GM19240 (cell line): ENCODE measurements around the gene NREP.

Experiments
- DNase-seq: peaks from one replicate; pipeline ENCODE4 v3.0.0; 2011; ENCODE audit warnings: low spot score; ENCODE audit not compliant: insufficient read length

NREP gene, protein sequence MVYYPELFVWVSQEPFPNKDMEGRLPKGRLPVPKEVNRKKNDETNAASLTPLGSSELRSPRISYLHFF

DNA sequence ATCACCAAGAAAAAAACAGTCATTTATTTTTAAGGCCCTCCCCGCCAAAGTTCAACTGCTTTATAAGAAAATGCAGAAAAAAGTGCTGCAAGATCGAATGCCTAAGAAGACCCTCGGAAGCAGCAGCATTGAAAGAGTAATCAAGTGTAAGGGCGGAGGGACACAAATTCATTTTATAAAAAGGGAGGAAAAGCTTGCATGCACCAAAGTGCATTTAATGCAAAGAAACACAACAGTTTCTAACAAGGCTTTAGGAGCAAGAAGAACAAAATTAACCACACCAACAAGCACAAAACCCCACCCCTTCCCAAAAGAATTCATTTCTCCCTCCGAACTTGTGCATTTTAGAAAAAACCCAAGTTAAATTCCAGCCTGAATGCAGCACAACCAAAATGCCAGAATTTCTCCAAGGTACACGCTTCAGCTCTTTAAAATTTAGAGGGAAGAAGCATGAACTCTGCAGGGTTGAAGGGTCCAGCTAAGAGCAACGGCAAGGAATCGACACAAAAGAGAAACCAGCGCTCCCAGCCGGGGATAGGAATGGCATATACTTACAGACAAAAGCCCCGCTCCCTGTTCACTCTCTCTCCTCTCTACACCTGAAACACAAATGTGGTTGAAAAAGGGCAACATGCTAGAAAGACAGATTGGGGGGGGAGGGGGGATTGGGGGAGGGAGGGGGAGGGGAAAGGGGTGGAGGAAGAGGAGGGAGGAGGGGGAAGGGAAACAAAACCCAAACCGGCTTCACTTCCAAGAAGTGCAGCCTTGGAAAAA is at the start of gene NREP:
NREP (minus strand) TSS at position 614 of the 774 bp plus-strand sequence. CDS start 1,422 bp downstream, outside the sequence.
- DNase-seq, result no peak

DNA sequence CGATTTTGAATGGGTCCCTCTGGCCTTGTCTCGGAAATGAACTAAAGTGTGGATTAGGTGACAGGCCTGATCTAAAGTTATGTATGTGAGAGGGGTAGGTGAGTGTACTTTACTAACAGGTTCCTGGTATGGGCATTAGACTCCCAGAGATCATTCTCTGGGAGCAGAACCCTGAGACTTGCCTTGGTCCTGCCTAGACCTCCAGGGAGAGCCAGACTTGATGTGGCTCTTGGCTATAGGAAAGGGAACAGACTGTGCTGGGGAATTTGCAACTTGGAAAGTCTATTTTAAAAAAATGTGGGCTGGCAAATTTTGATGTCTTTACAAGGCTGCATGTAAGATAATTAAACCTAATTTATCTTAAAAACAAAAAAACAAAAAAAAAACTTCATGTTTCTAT is 49.8 kb upstream of the NREP start:
- no peak for DNase-seq

GRCh38 chr5:111806156-111806555 is 49.2 kb upstream of the NREP start:
- DNase-seq, result no peak

DNA sequence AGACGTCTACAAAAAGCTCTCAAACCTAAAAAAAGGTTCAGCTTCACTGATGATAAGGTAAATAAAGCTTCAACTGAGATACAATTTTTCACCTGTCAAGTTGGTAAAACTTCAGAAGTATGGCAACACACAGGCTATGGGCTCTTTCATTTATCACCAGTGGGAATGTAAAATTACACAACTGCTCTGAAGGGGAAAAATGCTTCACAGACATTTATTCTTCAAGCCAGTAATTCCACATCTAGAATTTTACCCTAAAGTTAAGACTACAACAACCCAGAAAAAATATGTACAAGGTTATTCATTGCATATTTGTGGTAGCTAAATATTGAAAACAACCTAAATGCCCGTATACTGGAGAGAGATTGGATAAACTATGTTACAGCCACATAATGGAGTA is 48.1 kb upstream of the NREP start:
- no peak for DNase-seq

GRCh38 chr5:111800351-111800750 is 43.4 kb upstream of the NREP start:
- no peak for DNase-seq

DNA sequence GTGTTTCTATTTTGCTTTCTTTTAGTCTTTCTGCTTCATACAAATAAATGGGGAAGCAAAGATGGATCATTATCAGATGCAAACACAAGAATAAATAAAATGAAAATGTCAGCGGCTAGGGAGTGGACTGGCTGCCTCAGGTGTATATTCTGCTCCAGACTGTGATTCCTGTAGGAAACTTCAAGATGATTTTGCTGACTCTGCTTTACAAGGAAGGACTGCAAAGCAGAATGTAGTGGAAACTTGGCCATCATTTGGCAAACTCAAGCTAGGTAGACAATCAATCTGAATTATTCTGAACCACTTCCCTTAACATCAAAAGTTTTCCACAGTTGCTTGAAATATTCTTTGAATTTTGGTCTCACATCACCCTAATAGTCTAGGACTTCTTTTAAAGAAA is 38.1 kb upstream of the NREP start:
- no peak for DNase-seq

DNA sequence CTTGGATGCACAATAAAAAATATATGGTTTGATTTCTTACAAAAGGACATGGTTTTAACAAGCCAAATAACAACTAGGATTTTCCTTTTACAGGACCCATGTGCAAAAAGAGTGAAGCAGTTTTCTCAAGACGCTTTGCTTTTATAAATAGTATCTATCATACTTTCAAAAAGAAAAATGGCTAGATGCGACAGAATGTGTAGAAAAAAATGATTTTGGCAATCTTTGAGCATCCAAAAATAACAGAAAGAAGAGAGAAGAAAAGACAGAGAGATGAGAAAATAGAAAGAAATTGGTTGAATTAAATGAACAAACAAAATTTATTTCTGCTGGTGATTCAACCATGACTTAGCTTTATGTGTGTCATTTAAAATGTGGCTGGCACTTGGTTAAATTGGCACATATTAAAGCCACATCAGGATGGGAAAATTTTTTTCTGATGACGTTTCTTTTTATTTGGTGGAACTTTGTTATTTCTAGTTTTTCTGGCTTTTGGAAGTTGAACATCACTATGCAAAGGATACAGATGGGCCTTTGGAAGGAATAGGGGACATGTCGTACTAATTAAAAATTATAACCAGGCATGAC is 35.6 kb upstream of the NREP start:
- no peak for DNase-seq

- no peak for DNase-seq
These were observed 33.3 kb upstream of the NREP start for GRCh38 chr5:111790295-111790694.

DNA sequence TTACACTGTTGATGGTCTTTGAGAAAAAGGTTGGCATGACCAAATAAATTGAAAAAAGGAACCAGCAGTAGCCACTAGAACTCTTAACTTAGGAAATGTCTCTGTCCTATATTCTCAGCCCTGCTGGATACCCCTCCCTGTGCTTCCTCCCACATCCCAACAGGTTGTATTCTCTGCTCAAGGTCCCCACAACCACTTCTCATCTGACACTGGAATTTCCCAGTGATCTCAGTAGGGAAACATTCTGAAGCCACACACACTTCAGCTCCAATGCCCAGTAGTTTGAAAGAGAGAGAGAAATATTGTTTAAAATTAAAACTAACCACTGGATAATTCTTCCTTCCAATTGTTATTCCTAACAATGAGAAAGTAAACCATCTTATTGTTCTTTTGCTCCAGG is 30.0 kb upstream of the NREP start:
- DNase-seq, result no peak

DNA sequence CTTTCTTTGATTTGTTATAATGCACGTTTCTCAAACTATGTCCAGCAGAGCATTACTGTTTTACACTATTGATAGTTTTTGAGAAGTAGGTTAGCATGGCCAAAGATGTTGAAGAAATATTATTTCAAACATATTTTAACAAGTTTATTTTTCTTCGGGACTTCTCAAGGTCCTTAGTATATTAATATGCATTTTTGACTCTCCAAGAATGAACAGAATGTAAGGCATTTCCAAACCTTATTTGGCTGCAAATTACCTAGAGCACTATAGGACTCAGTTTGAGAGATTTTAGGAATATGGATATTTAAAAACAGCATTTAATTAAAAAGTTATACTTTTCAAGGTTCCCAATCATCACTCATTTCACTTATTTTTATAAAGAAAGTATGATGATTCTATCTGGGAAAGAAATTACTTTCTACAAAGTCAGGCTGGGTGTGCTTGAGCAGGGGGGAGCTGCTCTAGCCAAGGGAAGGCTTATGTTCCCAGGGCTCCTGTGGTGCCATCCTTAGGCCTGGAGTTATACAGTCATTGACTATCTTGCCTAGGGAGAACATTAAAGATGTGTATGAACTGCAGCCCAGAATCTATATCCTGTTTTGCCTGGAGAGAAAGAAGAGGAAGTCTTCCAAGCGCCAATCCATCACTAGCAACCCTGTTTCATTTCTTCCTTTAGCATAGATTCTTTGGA is 27.6 kb upstream of the NREP start:
- no peak for DNase-seq

GRCh38 chr5:111783537-111783936 is 26.5 kb upstream of the NREP start:
- DNase-seq, result no peak

- DNase-seq, result no peak
These were observed 25.2 kb upstream of the NREP start for GRCh38 chr5:111782216-111782615.

DNA sequence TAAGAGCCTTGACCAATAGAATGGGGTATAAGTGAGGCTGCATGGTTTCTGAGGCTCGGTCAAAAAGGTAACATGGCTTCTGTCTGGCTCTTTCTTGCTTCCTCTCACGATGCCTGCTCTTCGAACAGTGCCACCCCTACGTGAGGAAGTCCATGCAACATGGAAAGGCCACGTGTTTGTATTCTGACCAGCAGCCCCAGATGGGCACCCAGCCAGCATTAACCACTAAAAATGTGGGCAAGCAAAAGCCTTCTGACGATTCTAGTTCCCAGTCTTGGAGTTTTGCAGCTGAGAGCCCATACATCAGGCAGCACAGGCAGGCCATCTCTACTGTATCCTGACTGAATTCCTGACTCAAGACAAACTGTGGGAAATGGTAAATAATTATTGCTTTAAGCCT is 24.2 kb upstream of the NREP start:
- DNase-seq, result no peak

DNA sequence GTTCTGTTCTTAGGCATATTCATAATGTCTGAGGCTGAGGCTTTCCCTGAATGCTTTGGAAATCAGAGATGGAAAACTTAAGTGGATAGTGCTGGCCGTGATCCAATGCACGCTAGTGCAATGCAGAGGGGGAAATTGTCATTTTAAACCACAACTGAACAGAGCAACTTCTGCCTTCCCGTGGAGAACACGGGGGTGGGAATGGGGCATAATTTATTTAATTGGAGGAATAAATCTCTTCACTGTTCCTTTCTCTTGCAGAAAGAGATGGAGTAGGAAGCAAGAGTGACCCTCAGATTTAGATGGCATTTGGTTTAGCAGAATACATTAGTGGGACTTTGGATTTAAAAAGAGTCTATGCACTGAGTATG is 22.9 kb upstream of the NREP start:
- DNase-seq, result no peak

DNA sequence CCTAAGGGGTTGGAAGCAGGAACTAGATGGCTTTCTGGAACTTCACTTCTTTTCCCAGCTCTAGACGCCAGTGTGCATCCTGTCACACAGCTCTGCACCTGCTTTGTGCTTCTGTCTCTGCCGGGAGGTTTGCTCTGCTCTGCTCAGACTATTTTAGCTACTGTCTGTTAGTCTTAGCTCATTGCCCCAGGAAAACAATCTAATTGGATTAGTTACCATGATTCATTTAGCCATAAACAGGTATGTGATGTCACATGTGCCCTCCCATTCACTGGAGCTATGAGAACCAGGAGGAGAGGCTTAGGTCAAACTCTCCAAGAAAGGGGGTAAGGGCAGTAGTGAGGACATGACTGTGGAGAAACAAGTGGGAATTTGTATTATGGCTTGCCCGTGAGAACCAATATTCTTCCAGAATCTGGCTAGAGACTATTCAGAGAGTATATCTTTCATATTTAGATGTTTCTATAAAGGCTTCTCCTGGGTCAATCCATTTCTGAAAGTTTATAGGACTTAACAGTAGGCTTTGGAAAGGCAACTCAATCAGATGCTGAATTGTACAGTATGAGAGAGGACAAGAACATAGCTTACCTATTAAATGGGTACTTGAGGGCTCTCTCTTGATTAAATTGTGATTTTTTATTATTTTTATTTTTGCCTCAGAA is 22.4 kb upstream of the NREP start:
- no peak for DNase-seq

GRCh38 chr5:111776913-111777781 is 20.2 kb upstream of the NREP start:
- no peak for DNase-seq

GRCh38 chr5:111775224-111775623 is 18.2 kb upstream of the NREP start:
- no peak for DNase-seq

DNA sequence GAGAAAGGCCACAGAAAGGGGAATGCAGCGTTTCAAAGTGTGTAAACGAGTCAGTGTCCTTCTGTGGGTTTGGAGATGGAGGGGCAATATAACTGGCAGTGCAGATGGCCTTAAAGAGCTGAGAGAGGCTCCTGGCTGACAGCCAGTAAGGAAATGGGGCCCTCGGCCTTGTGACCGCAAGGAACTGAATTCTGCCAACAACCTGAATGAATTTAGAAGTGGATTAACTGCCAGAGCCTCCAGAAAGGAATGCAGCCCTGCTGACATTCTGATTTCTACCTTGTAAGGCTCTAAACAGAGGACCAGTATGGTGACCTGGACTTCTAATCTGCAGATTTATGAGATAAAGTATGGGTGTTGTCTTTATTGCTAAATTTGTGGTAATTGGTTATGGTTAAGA is 17.5 kb upstream of the NREP start:
- no peak for DNase-seq

DNA sequence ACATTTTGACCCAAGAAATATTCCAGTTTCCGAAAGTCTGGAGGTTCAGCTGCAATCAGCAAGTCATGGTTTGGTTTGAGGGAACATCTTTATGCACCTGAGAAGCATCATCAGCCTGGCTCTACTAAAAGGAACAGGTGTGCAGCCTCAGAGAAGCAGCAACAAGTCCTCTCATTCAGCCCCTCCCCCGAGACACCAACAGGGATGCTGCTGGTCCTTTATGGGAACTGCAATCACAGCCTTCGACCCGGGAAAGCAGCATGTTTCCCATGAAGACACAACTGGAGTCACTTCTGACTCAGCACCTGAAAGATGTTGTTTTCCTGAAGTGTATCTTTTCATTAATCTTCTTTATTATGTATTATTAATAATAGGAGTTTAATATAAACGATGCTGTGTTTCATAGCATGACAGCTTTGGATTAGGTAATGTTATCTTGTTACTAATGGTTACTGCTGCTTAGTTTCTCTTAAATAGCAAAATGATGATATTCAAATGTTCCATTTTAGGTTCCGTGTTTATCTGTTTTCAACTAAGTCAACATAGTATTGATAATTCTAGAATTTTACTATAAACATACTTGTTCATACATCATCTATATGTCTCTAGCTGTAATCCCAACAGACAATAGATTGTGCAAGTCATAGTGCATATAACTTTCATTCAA is 15.6 kb upstream of the NREP start:
- no peak for DNase-seq

DNA sequence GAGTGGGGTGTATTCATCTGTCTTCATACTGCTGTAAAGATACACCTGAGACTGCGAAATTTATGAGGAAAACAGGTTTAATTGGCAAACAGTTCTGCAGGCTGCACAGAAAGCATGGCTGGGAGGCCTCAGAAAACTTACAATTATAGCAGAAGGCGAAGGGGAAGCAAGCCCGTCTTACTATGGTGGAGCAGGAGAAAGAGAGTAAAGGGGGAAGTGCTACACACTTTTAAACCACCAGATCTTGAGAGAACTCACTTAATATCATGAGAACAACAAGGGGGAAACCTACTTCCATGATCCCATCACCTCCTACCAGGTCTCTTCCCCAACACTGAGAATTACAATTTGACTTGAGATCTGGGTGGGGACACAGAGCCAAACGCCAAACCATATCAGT is 12.5 kb upstream of the NREP start:
- no peak for DNase-seq
